MM.1S (cell line): ENCODE results near the gene HOXB2.

Experiments used
- DNase-seq: peaks from one replicate; pipeline ENCODE4 v3.0.0-alpha.2; 2015
- H2AFZ ChIP-seq: fragments of 300-600 bp; sonication (generic); 2 replicates; pipeline ENCODE4 v1.6.0; 2016; ENCODE audit warnings: antibody characterized with exemption, low read length
- H3F3A ChIP-seq: fragments of 300-600 bp; sonication (generic); 2 replicates; pipeline ENCODE4 v1.6.1; 2016; ENCODE audit warnings: mild to moderate bottlenecking, antibody characterized with exemption, low read length, moderate library complexity, mixed read lengths; ENCODE audit not compliant: insufficient read depth
- H3K27ac ChIP-seq: fragments of 300-600 bp; sonication (generic); 2 replicates; pipeline ENCODE4 v1.5.1; 2016; ENCODE audit warnings: mild to moderate bottlenecking, low read length
- H3K27me3 ChIP-seq: fragments of 300-600 bp; sonication (generic); replicated peaks from 2 replicates; pipeline ENCODE4 v1.6.0; 2016; ENCODE audit warnings: low read length; ENCODE audit not compliant: insufficient read depth
- H3K36me3 ChIP-seq: fragments of 300-600 bp; sonication (generic); replicated peaks from 2 replicates; pipeline ENCODE4 v1.6.1; 2016; ENCODE audit warnings: mild to moderate bottlenecking, low read length, mixed read lengths; ENCODE audit not compliant: insufficient read depth
- H3K4me1 ChIP-seq: fragments of 300-600 bp; sonication (generic); 2 replicates; pipeline ENCODE4 v1.6.1; 2016; ENCODE audit warnings: low read length, mixed read lengths
- H3K4me2 ChIP-seq: fragments of 300-600 bp; sonication (generic); 2 replicates; pipeline ENCODE4 v1.6.0; 2016; ENCODE audit warnings: low read depth, low read length
- H3K4me3 ChIP-seq: fragments of 300-600 bp; sonication (generic); 2 replicates; pipeline ENCODE4 v1.5.1; 2016; ENCODE audit warnings: low read length, mixed read lengths
- H3K79me2 ChIP-seq: fragments of 300-600 bp; sonication (generic); 2 replicates; pipeline ENCODE4 v1.6.1; 2016; ENCODE audit warnings: mixed run types, low read length, mixed read lengths
- H3K9ac ChIP-seq: fragments of 300-600 bp; sonication (generic); 2 replicates; pipeline ENCODE4 v1.6.1; 2016; ENCODE audit warnings: low read length, mixed read lengths
- H3K9me2 ChIP-seq: fragments of 300-600 bp; sonication (generic); replicated peaks from 2 replicates; pipeline ENCODE4 v1.6.1; 2016; ENCODE audit warnings: mild to moderate bottlenecking, low read length, mixed read lengths; ENCODE audit not compliant: insufficient read depth
- H3K9me3 ChIP-seq: fragments of 300-600 bp; sonication (generic); replicated peaks from 2 replicates; pipeline ENCODE4 v1.6.1; 2016; ENCODE audit warnings: mild to moderate bottlenecking, low read length, mixed read lengths; ENCODE audit not compliant: insufficient read depth
- H4K20me1 ChIP-seq: fragments of 300-600 bp; sonication (generic); 2 replicates; pipeline ENCODE4 v1.6.1; 2016; ENCODE audit warnings: mild to moderate bottlenecking, low read length, moderate library complexity, mixed read lengths; ENCODE audit not compliant: insufficient read depth
- CTCF ChIP-seq: fragments of 300-600 bp; sonication (generic); IDR thresholded peaks from 2 replicates; pipeline ENCODE4 v1.5.1; 2016; ENCODE audit warnings: antibody characterized with exemption, low read length, mixed read lengths
- EZH2 ChIP-seq: fragments of 300-600 bp; sonication (generic); optimal IDR thresholded peaks from 2 replicates; pipeline ENCODE3; 2017; ENCODE audit warnings: low read depth, mild to moderate bottlenecking, antibody characterized with exemption, low read length, mixed read lengths
- EZH2phosphoT487 ChIP-seq: fragments of 300-600 bp; sonication (generic); IDR thresholded peaks from 2 replicates; pipeline ENCODE4 v1.6.1; 2018; ENCODE audit warnings: antibody characterized with exemption, low read length

HOXB2 gene

GRCh38 chr17:48568499-48569239 lies 23.8 kb upstream of the HOXB2 start:
- Histone ChIP-seq H3K4me2 (no peak overlapping the region), H3K27me3 (no peaks in the 10 kb centered on the region), H3K9me3 (no peaks in the 10 kb centered on the region), H3K79me2 (0 out of 2 replicates have a peak, but pooled peaks cover 3% of the 10 kb centered on the region), H3K27ac (no peak overlapping the region), H3K36me3 (no peaks in the 10 kb centered on the region), H3K4me3 (no peak overlapping the region), H2AFZ (no peak overlapping the region), H4K20me1 (no peaks in the 10 kb centered on the region), H3K4me1 (no peaks in the 10 kb centered on the region), H3K9me2 (no peaks in the 10 kb centered on the region), H3K9ac (no peak overlapping the region), H3F3A (no peaks in the 10 kb centered on the region)
- TF ChIP-seq EZH2phosphoT487 (no peak), EZH2 (no peak), CTCF (no peak)
- DNase-seq = no peak

GRCh38 chr17:48567646-48568354 lies 22.9 kb upstream of the HOXB2 start:
- Histone ChIP-seq H3K27me3 (no peaks in the 10 kb centered on the region), H3K27ac (no peak overlapping the region)

GRCh38 chr17:48567209-48567608 lies 22.3 kb upstream of the HOXB2 start:
- no peaks in the 10 kb centered on the region for H4K20me1 ChIP-seq

More at GRCh38 chr17:48567646-48568354, 22.9 kb upstream of the HOXB2 start:
- H3K4me1 ChIP-seq = no peaks in the 10 kb centered on the region
- no peaks in the 10 kb centered on the region for H3K9me2 ChIP-seq
- H3K79me2 ChIP-seq = 0 out of 2 replicates have a peak, but pooled peaks cover 3% of the 10 kb centered on the region
- H3F3A ChIP-seq = no peaks in the 10 kb centered on the region
- DNase-seq = no peak
- no peaks in the 10 kb centered on the region for H3K36me3 ChIP-seq
- H3K4me3 ChIP-seq = no peak overlapping the region
- H3K4me2 ChIP-seq = no peak overlapping the region
- TF ChIP-seq EZH2 = no peak
- no peak for TF ChIP-seq CTCF
- TF ChIP-seq EZH2phosphoT487 = no peak
- H4K20me1 ChIP-seq = no peaks in the 10 kb centered on the region
- H3K9me3 ChIP-seq = no peaks in the 10 kb centered on the region
- no peak overlapping the region for H2AFZ ChIP-seq
- H3K9ac ChIP-seq = no peak overlapping the region

More at GRCh38 chr17:48567209-48567608, 22.3 kb upstream of the HOXB2 start:
- no peak for DNase-seq
- Histone ChIP-seq H3K9ac (no peak overlapping the region), H3K4me3 (no peak overlapping the region), H3K9me2 (no peaks in the 10 kb centered on the region), H3F3A (no peaks in the 10 kb centered on the region), H3K9me3 (no peaks in the 10 kb centered on the region), H3K4me1 (no peaks in the 10 kb centered on the region), H3K4me2 (no peak overlapping the region), H3K36me3 (no peaks in the 10 kb centered on the region), H3K27ac (no peak overlapping the region), H2AFZ (no peak overlapping the region), H3K27me3 (no peaks in the 10 kb centered on the region), H3K79me2 (0 out of 2 replicates have a peak, but pooled peaks cover 3% of the 10 kb centered on the region)
- TF ChIP-seq CTCF = no peak
- no peak for TF ChIP-seq EZH2phosphoT487
- TF ChIP-seq EZH2 = no peak
